ENCODE measurements around the gene SIK3. TPM values are rescaled to one million over a fixed set of nuclear protein-coding genes. Genes with fewer than 3 reads are reported as not detected.

The SIK3 gene
- total RNA-seq: 4.0 and 13.5 TPM in 2 replicates

GRCh38 chr11:117098269-117099232 is at the start of gene SIK3:
Gene SIK3 (minus strand): TSS chr11:117098428. CDS start chr11:117098415, 13 bp downstream.

GRCh38 chr11:117143871-117144476 is 45.7 kb upstream of the SIK3 start, which contains the start of gene PAFAH1B2:
Gene PAFAH1B2 (plus strand): TSS chr11:117144287. CDS start chr11:117152448, 8,161 bp downstream.

GRCh38 chr11:116837231-116838091 is 260.8 kb downstream of the SIK3 start, which contains the start of gene APOA1:
Gene APOA1 (minus strand): TSS chr11:116837622. CDS start chr11:116837387, 235 bp downstream.

DNA sequence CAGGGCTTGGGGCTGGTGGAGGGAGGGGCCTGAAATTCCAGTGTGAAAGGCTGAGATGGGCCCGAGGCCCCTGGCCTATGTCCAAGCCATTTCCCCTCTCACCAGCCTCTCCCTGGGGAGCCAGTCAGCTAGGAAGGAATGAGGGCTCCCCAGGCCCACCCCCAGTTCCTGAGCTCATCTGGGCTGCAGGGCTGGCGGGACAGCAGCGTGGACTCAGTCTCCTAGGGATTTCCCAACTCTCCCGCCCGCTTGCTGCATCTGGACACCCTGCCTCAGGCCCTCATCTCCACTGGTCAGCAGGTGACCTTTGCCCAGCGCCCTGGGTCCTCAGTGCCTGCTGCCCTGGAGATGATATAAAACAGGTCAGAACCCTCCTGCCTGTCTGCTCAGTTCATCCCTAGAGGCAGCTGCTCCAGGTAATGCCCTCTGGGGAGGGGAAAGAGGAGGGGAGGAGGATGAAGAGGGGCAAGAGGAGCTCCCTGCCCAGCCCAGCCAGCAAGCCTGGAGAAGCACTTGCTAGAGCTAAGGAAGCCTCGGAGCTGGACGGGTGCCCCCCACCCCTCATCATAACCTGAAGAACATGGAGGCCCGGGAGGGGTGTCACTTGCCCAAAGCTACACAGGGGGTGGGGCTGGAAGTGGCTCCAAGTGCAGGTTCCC is 268.6 kb downstream of the SIK3 start, which contains the start of gene APOC3:
APOC3 (plus strand) TSS at position 383 of the 659 bp plus-strand sequence. CDS start 676 bp downstream, outside the sequence.

GRCh38 chr11:116823031-116823843 is 275.0 kb downstream of the SIK3 start, which contains the start of gene APOA4:
Gene APOA4 (minus strand): TSS chr11:116823304. CDS start chr11:116823191, 113 bp downstream.

Other genes starting within 250 kb of the SIK3 start
- gene PAFAH1B2, start 45.9 kb upstream of the SIK3 start, total RNA-seq: 231 and 232 TPM in 2 replicates
- 5.5 and 9.6 TPM in 2 replicates for gene SIDT2, start 80.3 kb upstream of the SIK3 start, total RNA-seq
- 12.8 and 529 TPM in 2 replicates for gene TAGLN, start 100.9 kb upstream of the SIK3 start, total RNA-seq
- gene PCSK7, start 133.6 kb upstream of the SIK3 start, total RNA-seq: 10.9 and 33.3 TPM in 2 replicates
- gene RNF214, start 134.2 kb upstream of the SIK3 start, total RNA-seq: 4.6 and 8.3 TPM in 2 replicates
- 1.9 TPM in 2 replicates for gene BACE1-AS, start 192.9 kb upstream of the SIK3 start, total RNA-seq
- 6.0 and 10.7 TPM in 2 replicates for gene BACE1, start 217.8 kb upstream of the SIK3 start, total RNA-seq
- 18.1 and 23.0 TPM in 2 replicates for gene CEP164, start 229.4 kb upstream of the SIK3 start, total RNA-seq